Breast epithelium (tissue), 3 donors: ENCODE results near the gene PHF21B.

ENCODE experiments used
- POLR2A ChIP-seq: fragments of 450-650 bp; IDR thresholded peaks from one replicate; pipeline ENCODE4 v1.6.1; 2016; ENCODE audit warnings: antibody characterized with exemption, mild to moderate bottlenecking, moderate library complexity
- POLR2AphosphoS5 ChIP-seq, 3 donors: sonication (generic); formaldehyde crosslinking; IDR thresholded peaks; one replicate each; pipeline ENCODE4 v1.6.1; 2017; ENCODE audit warnings: antibody characterized with exemption in 3 of 3
- TF ChIP-seq, protein P1 (sequence below), 3 donors: fragments of 450-650 bp; IDR thresholded peaks; one replicate each; pipeline ENCODE4 v1.5.1; 2016 to 2017; ENCODE audit warnings: antibody characterized with exemption in 3 of 3, mild to moderate bottlenecking in 3 of 3, moderate library complexity in 3 of 3

DNA sequence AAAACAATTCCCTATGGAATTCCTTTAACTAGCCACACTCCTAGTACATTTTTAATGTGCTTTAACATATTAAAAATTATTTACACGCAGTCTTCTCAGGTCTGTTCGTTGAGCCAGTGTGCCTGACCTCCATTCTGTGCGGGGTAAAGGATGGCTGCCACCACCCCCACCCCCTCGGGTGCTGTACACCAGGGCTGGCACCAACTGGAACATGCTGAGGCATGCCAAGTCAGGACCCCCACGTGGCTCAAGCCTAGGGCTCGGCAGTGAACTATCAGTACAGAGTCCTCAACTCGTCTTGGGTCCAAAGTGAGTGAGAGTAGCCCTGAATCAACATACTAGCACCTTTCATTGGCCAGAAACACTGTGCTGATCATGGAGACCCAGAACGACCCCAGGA is 32.5 kb upstream of the PHF21B start:
- TF ChIP-seq, protein P1, sequence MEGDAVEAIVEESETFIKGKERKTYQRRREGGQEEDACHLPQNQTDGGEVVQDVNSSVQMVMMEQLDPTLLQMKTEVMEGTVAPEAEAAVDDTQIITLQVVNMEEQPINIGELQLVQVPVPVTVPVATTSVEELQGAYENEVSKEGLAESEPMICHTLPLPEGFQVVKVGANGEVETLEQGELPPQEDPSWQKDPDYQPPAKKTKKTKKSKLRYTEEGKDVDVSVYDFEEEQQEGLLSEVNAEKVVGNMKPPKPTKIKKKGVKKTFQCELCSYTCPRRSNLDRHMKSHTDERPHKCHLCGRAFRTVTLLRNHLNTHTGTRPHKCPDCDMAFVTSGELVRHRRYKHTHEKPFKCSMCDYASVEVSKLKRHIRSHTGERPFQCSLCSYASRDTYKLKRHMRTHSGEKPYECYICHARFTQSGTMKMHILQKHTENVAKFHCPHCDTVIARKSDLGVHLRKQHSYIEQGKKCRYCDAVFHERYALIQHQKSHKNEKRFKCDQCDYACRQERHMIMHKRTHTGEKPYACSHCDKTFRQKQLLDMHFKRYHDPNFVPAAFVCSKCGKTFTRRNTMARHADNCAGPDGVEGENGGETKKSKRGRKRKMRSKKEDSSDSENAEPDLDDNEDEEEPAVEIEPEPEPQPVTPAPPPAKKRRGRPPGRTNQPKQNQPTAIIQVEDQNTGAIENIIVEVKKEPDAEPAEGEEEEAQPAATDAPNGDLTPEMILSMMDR (IDR thresholded peaks at IDR 0.05): no peak
- no peak for TF ChIP-seq POLR2A
- no peak for TF ChIP-seq POLR2AphosphoS5 (IDR thresholded peaks at IDR 0.05)
